Measurements from ENCODE around the gene C1QA.

- no peak for TF ChIP-seq CTCF (conservative IDR thresholded peaks at IDR 0.05; ENCODE audit: low read length)
- no peak for TF ChIP-seq EZH2phosphoT487 (IDR thresholded peaks at IDR 0.05; ENCODE audit: borderline replicate concordance)
Observed at GRCh38 chr1:22608361-22608760, 28.1 kb upstream of the C1QA start.
